Measurements from ENCODE around the gene MEF2B.
"Not testable (repeated sequence)": the region's sequence is repeated elsewhere in the genome, so short reads cannot be mapped to it uniquely, and the experiment has no call there.

The MEF2B gene

GRCh38 chr19:19181488-19181998 lies 11.5 kb upstream of the MEF2B start:
- H3K27ac Mint-ChIP-seq: no peak overlapping the region
- H3K27me3 Mint-ChIP-seq: no peaks in the 10 kb centered on the region
- peaks cover 24% of the 10 kb centered on the region for H3K36me3 Mint-ChIP-seq
- DNase-seq: no peak
- peaks cover 3% of the 10 kb centered on the region for H3K9me3 Mint-ChIP-seq
- H3K4me3 Mint-ChIP-seq: no peak overlapping the region
- peaks cover 7% of the 10 kb centered on the region for H3K4me1 Mint-ChIP-seq
- CTCF ChIA-PET: no interaction called here

- CTCF ChIA-PET: interaction anchor here (1.3 kb wide), 1 partner anchor 11 kb away, joined by 3 read pairs; no protein-coding TSS in a partner anchor
- Mint-ChIP-seq H3K27ac (no peak overlapping the region), H3K4me3 (no peak overlapping the region), H3K36me3 (peaks cover 19% of the 10 kb centered on the region), H3K27me3 (no peaks in the 10 kb centered on the region), H3K9me3 (no peaks in the 10 kb centered on the region), H3K4me1 (no peaks in the 10 kb centered on the region)
- no peak for DNase-seq
Observed at GRCh38 chr19:19179548-19180441, 9.7 kb upstream of the MEF2B start.

- Mint-ChIP-seq H3K9me3 (no peaks in the 10 kb centered on the region), H3K36me3 (peaks cover 17% of the 10 kb centered on the region), H3K4me3 (no peak overlapping the region), H3K27ac (no peak overlapping the region), H3K4me1 (no peaks in the 10 kb centered on the region), H3K27me3 (no peaks in the 10 kb centered on the region)
- no peak for DNase-seq
- CTCF ChIA-PET: interaction anchor here (4.3 kb wide), 1 partner anchor 29 kb away, joined by 44 read pairs; no protein-coding TSS in a partner anchor
Observed at GRCh38 chr19:19176950-19177349, 6.9 kb upstream of the MEF2B start.

GRCh38 chr19:19173243-19173642 lies 3.2 kb upstream of the MEF2B start:
- DNase-seq, H3K36me3 Mint-ChIP-seq, H3K4me3 Mint-ChIP-seq, H3K9me3 Mint-ChIP-seq, H3K27ac Mint-ChIP-seq: not testable (repeated sequence)
- CTCF ChIA-PET: interaction anchor here (2.8 to 4.3 kb wide), 3 partner anchors 11 to 26 kb away, joined by 16 to 44 read pairs (median 21); no protein-coding TSS in a partner anchor
- Mint-ChIP-seq H3K27me3 (peaks cover 21% of the 10 kb centered on the region), H3K4me1 (peaks cover 14% of the 10 kb centered on the region)

- Mint-ChIP-seq H3K27ac (no peak overlapping the region), H3K4me1 (peaks cover 14% of the 10 kb centered on the region), H3K9me3 (no peaks in the 10 kb centered on the region), H3K27me3 (peaks cover 21% of the 10 kb centered on the region), H3K36me3 (peaks cover 3% of the 10 kb centered on the region), H3K4me3 (no peak overlapping the region)
- CTCF ChIA-PET: interaction anchor here (0.7 to 1.0 kb wide), 2 partner anchors 29 to 32 kb away, joined by 3 read pairs; no protein-coding TSS in a partner anchor
- DNase-seq: no peak
Observed at GRCh38 chr19:19171821-19172532, 1.9 kb upstream of the MEF2B start.

- Mint-ChIP-seq H3K4me3 (no peak overlapping the region), H3K36me3 (no peaks in the 10 kb centered on the region), H3K9me3 (no peaks in the 10 kb centered on the region), H3K27me3 (peaks cover 21% of the 10 kb centered on the region), H3K4me1 (peaks cover 14% of the 10 kb centered on the region), H3K27ac (no peak overlapping the region)
- CTCF ChIA-PET: no interaction called here
- DNase-seq: no peak
Observed at GRCh38 chr19:19170873-19171672, 1.0 kb upstream of the MEF2B start.

- DNase-seq: no peak
- peaks cover 14% of the 10 kb centered on the region for H3K4me1 Mint-ChIP-seq
- no peak overlapping the region for H3K4me3 Mint-ChIP-seq
- no peak overlapping the region for H3K27ac Mint-ChIP-seq
- no peaks in the 10 kb centered on the region for H3K36me3 Mint-ChIP-seq
- CTCF ChIA-PET: interaction anchor here (1.1 to 1.4 kb wide), 2 partner anchors 10 to 22 kb away, joined by 3 to 4 read pairs; no protein-coding TSS in a partner anchor
- peaks cover 21% of the 10 kb centered on the region for H3K27me3 Mint-ChIP-seq
- H3K9me3 Mint-ChIP-seq: no peaks in the 10 kb centered on the region
Observed at GRCh38 chr19:19169236-19170052, 619 bp downstream of the MEF2B start.

GRCh38 chr19:19167612-19168011 lies 2.5 kb downstream of the MEF2B start:
- no peaks in the 10 kb centered on the region for H3K9me3 Mint-ChIP-seq
- H3K4me1 Mint-ChIP-seq: peaks cover 14% of the 10 kb centered on the region
- no peak overlapping the region for H3K4me3 Mint-ChIP-seq
- H3K27ac Mint-ChIP-seq: no peak overlapping the region
- peaks cover 21% of the 10 kb centered on the region for H3K27me3 Mint-ChIP-seq
- no peak for DNase-seq
- CTCF ChIA-PET: interaction anchor here (0.6 kb wide), 1 partner anchor 35 kb away, joined by 3 read pairs; no protein-coding TSS in a partner anchor
- H3K36me3 Mint-ChIP-seq: no peaks in the 10 kb centered on the region

- H3K4me3 Mint-ChIP-seq: no peak overlapping the region
- H3K36me3 Mint-ChIP-seq: no peaks in the 10 kb centered on the region
- H3K4me1 Mint-ChIP-seq: peaks cover 9% of the 10 kb centered on the region
Observed at GRCh38 chr19:19165396-19165795, 4.7 kb downstream of the MEF2B start.

GRCh38 chr19:19162495-19162894 lies 7.6 kb downstream of the MEF2B start:
- no peak for DNase-seq
- Mint-ChIP-seq H3K9me3 (no peaks in the 10 kb centered on the region), H3K4me3 (no peak overlapping the region), H3K27me3 (no peaks in the 10 kb centered on the region), H3K27ac (no peak overlapping the region), H3K4me1 (no peaks in the 10 kb centered on the region), H3K36me3 (no peaks in the 10 kb centered on the region)
- CTCF ChIA-PET: no interaction called here

More at GRCh38 chr19:19165396-19165795, 4.7 kb downstream of the MEF2B start:
- no peaks in the 10 kb centered on the region for H3K9me3 Mint-ChIP-seq
- no peak overlapping the region for H3K27ac Mint-ChIP-seq
- no peak for DNase-seq
- H3K27me3 Mint-ChIP-seq: peaks cover 13% of the 10 kb centered on the region
- CTCF ChIA-PET: interaction anchor here (0.7 kb wide), 1 partner anchor 484 kb away, joined by 3 read pairs; no protein-coding TSS in a partner anchor

GRCh38 chr19:19160461-19161035 lies 9.5 kb downstream of the MEF2B start:
- CTCF ChIA-PET: interaction anchor here (1.1 kb wide), 1 partner anchor 14 kb away, joined by 3 read pairs; no protein-coding TSS in a partner anchor
- Mint-ChIP-seq H3K36me3 (peaks cover 2% of the 10 kb centered on the region), H3K4me1 (no peaks in the 10 kb centered on the region), H3K27ac (no peak overlapping the region), H3K9me3 (no peaks in the 10 kb centered on the region), H3K4me3 (no peak overlapping the region), H3K27me3 (no peaks in the 10 kb centered on the region)
- DNase-seq: no peak

- H3K27ac Mint-ChIP-seq: no peak overlapping the region
- H3K4me1 Mint-ChIP-seq: no peaks in the 10 kb centered on the region
- H3K27me3 Mint-ChIP-seq: no peaks in the 10 kb centered on the region
- H3K9me3 Mint-ChIP-seq: no peaks in the 10 kb centered on the region
- CTCF ChIA-PET: interaction anchor here (4.2 kb wide), 1 partner anchor 15 kb away, joined by 21 read pairs; no protein-coding TSS in a partner anchor
- H3K36me3 Mint-ChIP-seq: peaks cover 6% of the 10 kb centered on the region
- H3K4me3 Mint-ChIP-seq: no peak overlapping the region
- no peak for DNase-seq
Observed at GRCh38 chr19:19159534-19159933, 10.5 kb downstream of the MEF2B start.

Data from activated naive CD4-positive, alpha-beta T cell treated with anti-CD3 and anti-CD28 coated beads, Interleukin-2, amount 10 ng/mL, durations not matched to agents 7 days and 5 days (primary cell).